ENCODE data around the gene INPP5F. TPM values are rescaled to one million over a fixed set of nuclear protein-coding genes. Genes with fewer than 3 reads are reported as not detected.
"Not testable (repeated sequence)": the region's sequence is repeated elsewhere in the genome, so short reads cannot be mapped to it uniquely, and the experiment has no call there.

Gene INPP5F
- polyA plus RNA-seq, 1 donor (not counting 4 experiments of a cell fraction or from before 2014, with no cell fraction given) = 21.1 TPM

DNA sequence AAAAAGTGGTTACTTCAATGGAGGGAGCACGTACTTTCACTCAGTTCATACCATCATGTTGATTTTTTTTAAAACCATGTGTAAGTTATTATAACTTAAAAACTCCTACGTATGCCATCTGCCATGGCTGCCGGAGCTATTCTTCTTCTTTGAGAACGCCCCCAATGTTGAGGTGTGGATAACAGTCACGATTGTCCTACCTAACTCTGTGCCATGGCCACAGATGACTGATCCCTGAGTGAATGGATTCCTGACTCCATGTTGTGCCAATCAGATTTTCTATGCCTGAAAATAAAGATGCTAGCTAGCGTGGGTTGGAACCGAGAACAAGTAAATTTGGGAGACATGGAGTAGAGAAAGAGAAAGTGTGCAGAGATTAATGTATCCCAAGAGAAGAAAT is 141.5 kb downstream of the INPP5F start:
- no peak for FAIRE-seq
- Histone ChIP-seq H3K4me2 (ENCODE audit: control insufficient read depth, extremely low read depth, insufficient read depth, low read depth, low read length) (no peak overlapping the region), H2AFZ (ENCODE audit: control insufficient read depth, low read length) (no peak overlapping the region), H4K20me1 (ENCODE audit: control insufficient read depth, extremely low read depth, insufficient read depth, low read length) (peaks cover 10% of the 10 kb centered on the region), H3K36me3 (ENCODE audit: control insufficient read depth in 2 of 2, extremely low read depth in 1 of 2, insufficient read depth in 2 of 2, low read length in 2 of 2) (no peaks in the 10 kb centered on the region), H3K4me3 (ENCODE audit: control insufficient read depth in 2 of 3, extremely low read depth in 1 of 3, insufficient read depth in 2 of 3, low read depth in 1 of 3, low read length in 3 of 3) (no peak overlapping the region), H3K79me2 (ENCODE audit: control insufficient read depth, insufficient read depth, low read length) (peaks cover 97% of the 10 kb centered on the region), H3K27me3 (ENCODE audit: control insufficient read depth, extremely low read depth, insufficient read depth, low read length) (no peaks in the 10 kb centered on the region), H3K9me1 (ENCODE audit: control insufficient read depth, extremely low read depth, insufficient read depth, low read length) (no peaks in the 10 kb centered on the region), H3K27ac (ENCODE audit: control insufficient read depth, insufficient read depth, low read length) (no peak overlapping the region), H3K4me1 (ENCODE audit: control insufficient read depth, extremely low read depth, insufficient read depth, low read length) (peaks cover 8% of the 10 kb centered on the region), H3K9me3 (ENCODE audit: control insufficient read depth, low read depth, low read length) (no peaks in the 10 kb centered on the region), H3K9ac (ENCODE audit: control insufficient read depth, extremely low read depth, insufficient read depth, low read length) (no peak overlapping the region)
- dilution Hi-C loops (cut with MboI; ENCODE audit: extremely low pct_ligation_motif_present, low sequenced_read_pairs) = no loop called here
- no peak for DNase-seq (ENCODE audit: low read depth, low spot score)
- no peak for TF ChIP-seq EZH2 (IDR thresholded peaks at IDR 0.05; ENCODE audit: low read length)
- TF ChIP-seq, protein P1, sequence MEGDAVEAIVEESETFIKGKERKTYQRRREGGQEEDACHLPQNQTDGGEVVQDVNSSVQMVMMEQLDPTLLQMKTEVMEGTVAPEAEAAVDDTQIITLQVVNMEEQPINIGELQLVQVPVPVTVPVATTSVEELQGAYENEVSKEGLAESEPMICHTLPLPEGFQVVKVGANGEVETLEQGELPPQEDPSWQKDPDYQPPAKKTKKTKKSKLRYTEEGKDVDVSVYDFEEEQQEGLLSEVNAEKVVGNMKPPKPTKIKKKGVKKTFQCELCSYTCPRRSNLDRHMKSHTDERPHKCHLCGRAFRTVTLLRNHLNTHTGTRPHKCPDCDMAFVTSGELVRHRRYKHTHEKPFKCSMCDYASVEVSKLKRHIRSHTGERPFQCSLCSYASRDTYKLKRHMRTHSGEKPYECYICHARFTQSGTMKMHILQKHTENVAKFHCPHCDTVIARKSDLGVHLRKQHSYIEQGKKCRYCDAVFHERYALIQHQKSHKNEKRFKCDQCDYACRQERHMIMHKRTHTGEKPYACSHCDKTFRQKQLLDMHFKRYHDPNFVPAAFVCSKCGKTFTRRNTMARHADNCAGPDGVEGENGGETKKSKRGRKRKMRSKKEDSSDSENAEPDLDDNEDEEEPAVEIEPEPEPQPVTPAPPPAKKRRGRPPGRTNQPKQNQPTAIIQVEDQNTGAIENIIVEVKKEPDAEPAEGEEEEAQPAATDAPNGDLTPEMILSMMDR (optimal IDR thresholded peaks at IDR 0.05 in 1 of 3, IDR thresholded peaks at IDR 0.05 in 1 of 3, conservative IDR thresholded peaks at IDR 0.05 in 1 of 3; ENCODE audit: extremely low read depth in 1 of 3, insufficient read depth in 2 of 3, low read length in 3 of 3) = no peak

GRCh38 chr10:119869398-119869797 is 143.5 kb downstream of the INPP5F start:
- H3K4me2 ChIP-seq (ENCODE audit: control insufficient read depth, extremely low read depth, insufficient read depth, low read depth, low read length); H3K27ac ChIP-seq (ENCODE audit: control insufficient read depth, insufficient read depth, low read length); H3K36me3 ChIP-seq (ENCODE audit: control insufficient read depth in 2 of 2, extremely low read depth in 1 of 2, insufficient read depth in 2 of 2, low read length in 2 of 2); H3K9ac ChIP-seq (ENCODE audit: control insufficient read depth, extremely low read depth, insufficient read depth, low read length); H4K20me1 ChIP-seq (ENCODE audit: control insufficient read depth, extremely low read depth, insufficient read depth, low read length); dilution Hi-C loops (cut with MboI; ENCODE audit: extremely low pct_ligation_motif_present, low sequenced_read_pairs); FAIRE-seq; H3K4me3 ChIP-seq (ENCODE audit: control insufficient read depth in 2 of 3, extremely low read depth in 1 of 3, insufficient read depth in 2 of 3, low read depth in 1 of 3, low read length in 3 of 3); H3K27me3 ChIP-seq (ENCODE audit: control insufficient read depth, extremely low read depth, insufficient read depth, low read length); H3K9me1 ChIP-seq (ENCODE audit: control insufficient read depth, extremely low read depth, insufficient read depth, low read length); H3K9me3 ChIP-seq (ENCODE audit: control insufficient read depth, low read depth, low read length); H2AFZ ChIP-seq (ENCODE audit: control insufficient read depth, low read length); DNase-seq (ENCODE audit: low read depth, low spot score): not testable (repeated sequence)
- peaks cover 15% of the 10 kb centered on the region for H3K4me1 ChIP-seq (ENCODE audit: control insufficient read depth, extremely low read depth, insufficient read depth, low read length)
- peaks cover 82% of the 10 kb centered on the region for H3K79me2 ChIP-seq (ENCODE audit: control insufficient read depth, insufficient read depth, low read length)
